Vein endothelial cell (primary cell): ENCODE data around the gene GOLGA8S. TPM values are rescaled to one million over a fixed set of nuclear protein-coding genes. Genes with fewer than 3 reads are reported as not detected.

Experiments
- small RNA-seq: library from RNA; depleted of rRNA; stranded (forward); fragments of <200 nt; gene quantifications from one replicate; pipeline ENCODE3, GENCODE V24; 2012
- total RNA-seq: library from RNA; depleted of rRNA; stranded (reverse); fragments of >200 nt; gene quantifications from 2 replicates; pipeline ENCODE4 v1.2.3, GENCODE V29; 2012

Gene GOLGA8S
- total RNA-seq, result not detected in 2 replicates

GRCh38 chr15:23354448-23354847, at the start of gene GOLGA8S:
Gene GOLGA8S (plus strand): TSS chr15:23354748. CDS start chr15:23354810, 62 bp downstream.

GRCh38 chr15:23334096-23334495, 20.5 kb upstream of the GOLGA8S start, which contains the start of gene GOLGA6L26:
Gene GOLGA6L26 (minus strand): TSS chr15:23334196. CDS start chr15:23334135, 61 bp downstream.

Small RNA genes lying within 50 kb of the gene (small RNA-seq; reads per million reads assigned to genes)
- not detected for gene RN7SL536P

Other genes with a start within 250 kb of the GOLGA8S start
- gene GOLGA6L1, start 217.9 kb upstream of the GOLGA8S start, total RNA-seq, result not detected in 2 replicates
- gene GOLGA6L26, start 20.6 kb upstream of the GOLGA8S start, total RNA-seq, result not detected in 2 replicates
- gene GOLGA6L2, start 92.5 kb downstream of the GOLGA8S start, total RNA-seq, result not detected in 2 replicates
- under 0.01 TPM in 1 of 2 replicates, not detected in the other for gene MKRN3, start 210.9 kb downstream of the GOLGA8S start, total RNA-seq